HepG2 (cell line): ENCODE measurements around the gene ZCCHC24. TPM values are rescaled to one million over a fixed set of nuclear protein-coding genes. Genes with fewer than 3 reads are reported as not detected.

Experiments
- ATAC-seq: fragments of 200-7000 bp; cut with Tn5 transposase; 3 replicates; pipeline ENCODE4 v1.9.1; 2020; ENCODE audit warnings: mild to moderate bottlenecking, moderate library complexity
- BruUV-seq: library from RNA; stranded (reverse); fragments of 400-500 nt; replicated peaks from 2 replicates; lab custom pipeline; 2021; lab: Mats Ljungman, UMichigan
- CTCF ChIA-PET: fragments of 300-600 bp; formaldehyde crosslinking; extraction: SDS; loops from one replicate; lab custom pipeline; 2021; ENCODE audit warnings: low total read pairs, inconsistent platforms, low intra/inter-chr PET ratio; lab: Yijun Ruan, JAX
- POLR2A ChIA-PET: fragments of 350-600 bp; sonication (Branson Sonifier 250); formaldehyde crosslinking; loops from one replicate; lab custom pipeline; 2020; ENCODE audit warnings: antibody characterized with exemption, inconsistent platforms; lab: Yijun Ruan, JAX
- DNase-seq: peaks from one replicate; pipeline ENCODE4 v3.0.0-alpha.2; 2015; ENCODE audit warnings: low spot score
- FAIRE-seq: peaks from 3 replicates; lab custom pipeline; 2011; peaks lifted over from hg19 to GRCh38; lab: Jason Lieb, UNC
- H2AFZ ChIP-seq: one replicate; pipeline ENCODE4 v1.6.1; 2011; ENCODE audit warnings: low read length, inconsistent platforms
- H3K27ac ChIP-seq: fragments of 300-600 bp; 3 replicates; pipeline ENCODE4 v1.8.0; 2011; ENCODE audit warnings: mixed run types, mild to moderate bottlenecking, mixed read lengths, low read length, inconsistent platforms; ENCODE audit not compliant: insufficient read depth; ENCODE audit errors: extremely low read length
- H3K27me3 ChIP-seq, 2 experiments: fragments of 200-600 bp in 1 of 2; 2 replicates in 1 of 2; 3 replicates in 1 of 2; pipeline versions ENCODE4 v1.6.0 to v1.8.0; 2011; ENCODE audit warnings: low read length in 2 of 2, mild to moderate bottlenecking in 2 of 2, moderate library complexity in 2 of 2, inconsistent platforms in 1 of 2; ENCODE audit not compliant: insufficient read depth in 2 of 2, control insufficient read depth in 1 of 2
- H3K36me3 ChIP-seq, 2 experiments: fragments of 200-600 bp in 1 of 2; replicated peaks in 1 of 2; 2 replicates in 1 of 2; 3 replicates in 1 of 2; pipeline versions ENCODE4 v1.5.1 to v1.8.0; 2011; ENCODE audit warnings: low read length in 2 of 2, inconsistent platforms in 1 of 2; ENCODE audit not compliant: insufficient read depth in 2 of 2, control insufficient read depth in 1 of 2
- H3K4me1 ChIP-seq: 2 replicates; pipeline ENCODE4 v1.5.1; 2012; ENCODE audit warnings: low read length, inconsistent platforms; ENCODE audit not compliant: insufficient read depth
- H3K4me2 ChIP-seq: 2 replicates; pipeline ENCODE4 v1.6.0; 2011; ENCODE audit warnings: low read depth, low read length, inconsistent platforms
- H3K4me3 ChIP-seq, 3 experiments: fragments of 200-600 bp in 1 of 3; sonication (generic), shearing (Covaris generic) in 1 of 3; replicated peaks in 1 of 3; 2 replicates each; pipeline ENCODE4 v1.5.1; 2011 to 2016; ENCODE audit warnings: low read length in 3 of 3, inconsistent platforms in 2 of 3, low read depth in 2 of 3, mild to moderate bottlenecking in 2 of 3, control low read depth in 1 of 3, mixed read lengths in 1 of 3; ENCODE audit not compliant: insufficient read depth in 1 of 3
- H3K79me2 ChIP-seq: one replicate; pipeline ENCODE4 v1.6.1; 2011; ENCODE audit warnings: low read length, inconsistent platforms; ENCODE audit not compliant: insufficient read depth
- H3K9ac ChIP-seq: 2 replicates; pipeline ENCODE4 v1.6.0; 2011; ENCODE audit warnings: mild to moderate bottlenecking, low read depth, low read length, inconsistent platforms; ENCODE audit not compliant: insufficient read depth
- H3K9me3 ChIP-seq: 2 replicates; pipeline ENCODE4 v1.5.1; 2012; ENCODE audit warnings: mild to moderate bottlenecking, low read length
- H4K20me1 ChIP-seq: 2 replicates; pipeline ENCODE4 v1.6.0; 2011; ENCODE audit warnings: inconsistent platforms, mild to moderate bottlenecking, low read length, moderate library complexity; ENCODE audit not compliant: insufficient read depth
- HOXA9 ChIP-seq: sonication (generic); formaldehyde crosslinking; IDR thresholded peaks from 2 replicates; pipeline ENCODE4 v1.8.1; 2022; ENCODE audit warnings: missing genetic modification reagents, mild to moderate bottlenecking, moderate library complexity, borderline replicate concordance
- MAFF ChIP-seq: IDR thresholded peaks from 2 replicates; pipeline ENCODE4 v1.6.1; 2011; ENCODE audit warnings: low read depth, low read length, improper control_type of control experiment
- MAFK ChIP-seq, 2 experiments: IDR thresholded peaks in 1 of 2; conservative IDR thresholded peaks in 1 of 2; 2 replicates each; pipeline ENCODE4 v1.6.1; 2011; ENCODE audit warnings: improper control_type of control experiment in 2 of 2, low read length in 2 of 2
- NR2C2 ChIP-seq: sonication (generic); formaldehyde crosslinking; IDR thresholded peaks from 2 replicates; pipeline ENCODE4 v1.4.0; 2020; ENCODE audit warnings: missing genetic modification reagents, mild to moderate bottlenecking, moderate library complexity, borderline replicate concordance
- SNAPC2 ChIP-seq: sonication (generic); formaldehyde crosslinking; IDR thresholded peaks from 2 replicates; pipeline ENCODE4 v1.8.1; 2022; ENCODE audit warnings: mild to moderate bottlenecking, missing genetic modification reagents
- TP53 ChIP-seq: sonication (generic); formaldehyde crosslinking; conservative IDR thresholded peaks from 2 replicates; pipeline ENCODE4 v1.4.0; 2020; ENCODE audit warnings: missing genetic modification reagents
- XBP1 ChIP-seq: sonication (generic); formaldehyde crosslinking; IDR thresholded peaks from 2 replicates; pipeline ENCODE4 v1.5.0; 2020; ENCODE audit warnings: missing genetic modification reagents
- ZBTB3 ChIP-seq: sonication (generic); formaldehyde crosslinking; IDR thresholded peaks from 2 replicates; pipeline ENCODE4 v1.4.0; 2020; ENCODE audit warnings: low read depth, mild to moderate bottlenecking, moderate library complexity, missing genetic modification reagents, borderline replicate concordance
- ZFY ChIP-seq: sonication (generic); formaldehyde crosslinking; IDR thresholded peaks from 2 replicates; pipeline ENCODE4 v1.4.0; 2020; ENCODE audit warnings: missing genetic modification reagents
- ZMAT3 ChIP-seq: sonication (generic); formaldehyde crosslinking; conservative IDR thresholded peaks from 2 replicates; pipeline ENCODE4 v1.7.0; 2021; ENCODE audit warnings: missing genetic modification reagents
- ZNF232 ChIP-seq: sonication (generic); formaldehyde crosslinking; IDR thresholded peaks from 2 replicates; pipeline ENCODE4 v1.4.0; 2020; ENCODE audit warnings: missing genetic modification reagents, borderline replicate concordance
- ZNF781 ChIP-seq: sonication (generic); formaldehyde crosslinking; IDR thresholded peaks from 2 replicates; pipeline ENCODE4 v1.5.1; 2020; ENCODE audit warnings: borderline replicate concordance, mild to moderate bottlenecking, missing genetic modification reagents; ENCODE audit errors: not compliant biosample characterization
- WGBS: methylation state at CpG from one replicate; pipeline ENCODE4 v1.1.6; 2017; ENCODE audit warnings: low lambda C conversion rate; 5-methylcytosine and 5-hydroxymethylcytosine counted together
- in situ Hi-C: cut with HindIII; loops from 2 replicates; pipeline ENCODE4 v1.10.0; 2017; ENCODE audit warnings: low pct_unique_long_range_greater_than_20kb; ENCODE audit not compliant: extremely low pct_ligation_motif_present
- intact Hi-C: fragments of 100-400 bp; cut with micrococcal nuclease; formaldehyde crosslinking; loops from one replicate; pipeline ENCODE4 v1.10.0; 2022; ENCODE audit not compliant: unreplicated experiment
- polyA plus RNA-seq, 8 experiments: library from polyadenylated mRNA; depleted of rRNA in 3 of 8; stranded (reverse) in 7 of 8; unstranded in 1 of 8; fragments of >200 nt; fragmentation: Illumina TruSeq in 4 of 8; extraction: Trizol in 4 of 8; gene quantifications; 2 replicates each; pipeline versions ENCODE4 v1.2.1 to v1.2.3, GENCODE V29; 2011 to 2016; ENCODE audit warnings: low read depth in 4 of 8, missing spikeins in 1 of 8, mixed read lengths in 1 of 8; ENCODE audit not compliant: insufficient read depth in 1 of 8
- total RNA-seq, 5 experiments: library from RNA; depleted of rRNA; stranded (reverse); fragments of >200 nt; fragmentation: Illumina TruSeq; extraction: Trizol; gene quantifications; 2 replicates each; pipeline ENCODE4 v1.2.3, GENCODE V29; 2016; ENCODE audit warnings: low read depth in 1 of 5
- TF ChIP-seq, protein P1 (sequence below): sonication (generic); formaldehyde crosslinking; conservative IDR thresholded peaks from 2 replicates; pipeline ENCODE4 v1.4.0; 2020; ENCODE audit warnings: missing genetic modification reagents
- TF ChIP-seq, protein P2 (sequence below), 2 experiments: fragments of 450-650 bp in 1 of 2; sonication (generic) in 1 of 2; formaldehyde crosslinking; IDR thresholded peaks; 2 replicates each; pipeline versions ENCODE4 v1.5.0 to v1.8.0; 2020 to 2022; ENCODE audit warnings: mild to moderate bottlenecking in 1 of 2, missing genetic modification reagents in 1 of 2

The ZCCHC24 gene
- total and polyA plus RNA-seq, 2 of the 13 experiments (the other 11 are each of a cell fraction or from before 2014, with no cell fraction given), result 3.1 to 7.9 TPM

DNA sequence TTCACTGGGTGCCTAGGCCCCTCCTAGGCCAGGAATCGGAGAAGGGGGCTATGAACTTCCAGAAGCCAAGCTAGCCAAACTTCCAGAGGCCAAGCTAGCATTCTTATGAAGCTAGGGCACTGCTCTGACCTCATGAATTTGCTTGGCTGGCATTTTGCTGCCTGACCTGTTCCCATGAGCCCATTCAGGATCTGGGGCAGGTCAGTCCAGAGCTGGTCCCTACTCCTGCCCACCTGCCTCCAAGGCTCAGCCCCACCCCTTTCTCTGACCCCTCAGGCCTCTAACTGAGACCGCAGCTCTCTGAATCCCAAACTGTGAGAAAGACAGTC, 99.4 kb downstream of the ZCCHC24 start:
- Histone ChIP-seq H3K9me3 (no peaks in the 10 kb centered on the region), H3K27ac (no peak overlapping the region), H3K79me2 (peaks cover 34% of the 10 kb centered on the region), H3K4me1 (peaks cover 75% of the 10 kb centered on the region), H3K4me2 (no peak overlapping the region), H3K9ac (no peak overlapping the region), H4K20me1 (peaks cover 28% of the 10 kb centered on the region), H2AFZ (no peak overlapping the region), H3K36me3 (peaks cover 17 to 24% of the 10 kb centered on the region in 2 experiments), H3K27me3 (no peaks in the 10 kb centered on the region), H3K4me3 (no peak overlapping the region)
- in situ Hi-C loops (no loop called here), intact Hi-C loops (loop anchor here (10.0 kb wide), 1 partner anchor 51 kb away; no protein-coding TSS in a partner anchor)
- no TSS peak for BruUV-seq
- TF ChIP-seq MAFK (conservative IDR thresholded peaks at IDR 0.05 in 1 of 2, IDR thresholded peaks at IDR 0.05 in 1 of 2; ENCODE audit: low read length in 2 of 2), result peak; percentile 81 to 91
- no peak for TF ChIP-seq ZBTB3 (CRISPR knock-in tag)
- peak; percentile 59 for TF ChIP-seq MAFF
- no peak for TF ChIP-seq ZNF232 (CRISPR knock-in tag)
- POLR2A ChIA-PET, result interaction anchor here (1.0 to 7.8 kb wide), 4 partner anchors 9 to 34 kb away, joined by 3 to 134 read pairs (median 32); no protein-coding TSS in a partner anchor
- 93% methylated on average over 1 of the region's 2 CpGs for WGBS
- FAIRE-seq (no peak), ATAC-seq (no peak), DNase-seq (no peak)
- CTCF ChIA-PET, result no interaction called here

DNA sequence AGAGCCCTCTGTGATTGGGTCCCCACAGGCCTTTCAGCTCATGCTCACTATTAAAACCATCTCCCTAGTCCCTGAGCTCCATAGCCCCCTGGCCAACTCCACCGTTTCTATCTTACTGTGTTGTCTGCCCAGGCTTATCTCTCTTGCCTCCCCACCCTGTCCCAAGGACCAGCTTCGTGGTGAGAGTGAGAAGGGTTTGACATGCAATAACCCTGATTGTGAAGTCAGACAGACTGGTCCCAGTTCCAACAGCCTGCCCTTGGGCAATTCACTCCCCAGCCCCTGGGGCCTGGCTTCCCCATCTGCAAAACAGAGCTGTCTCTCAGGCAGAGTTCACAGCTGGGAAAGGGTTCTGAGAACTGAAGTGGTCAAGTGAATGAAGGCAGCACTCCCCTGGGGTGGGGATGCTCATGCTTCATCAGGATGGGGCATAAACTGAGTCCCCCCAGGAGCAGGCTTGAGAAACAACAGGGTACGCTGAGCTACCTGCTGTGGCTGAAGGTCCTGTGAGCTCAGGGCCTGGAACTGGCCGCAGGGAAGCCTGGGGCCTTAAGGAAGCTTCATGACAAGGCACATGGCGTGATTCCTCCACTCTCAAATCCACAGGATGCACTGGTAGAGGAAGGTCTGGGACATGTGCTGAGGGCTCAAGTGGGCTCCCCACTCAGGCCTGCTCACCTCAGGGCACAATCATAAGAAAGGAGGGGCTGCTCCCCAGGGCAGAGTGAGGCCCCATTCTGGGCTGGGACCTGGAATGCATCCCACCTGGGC, 100.0 kb downstream of the ZCCHC24 start:
- FAIRE-seq, result no peak
- intact Hi-C loops, result loop anchor here (10.0 kb wide), 1 partner anchor 51 kb away; no protein-coding TSS in a partner anchor
- no peak for ATAC-seq
- TF ChIP-seq TP53 (no peak), HOXA9 (CRISPR knock-in tag) (no peak), SNAPC2 (CRISPR knock-in tag) (no peak), ZNF781 (CRISPR knock-in tag) (no peak), ZFY (CRISPR knock-in tag) (0 out of 2 replicates have a peak, but pooled peaks have one; percentile 20), XBP1 (CRISPR knock-in tag) (no peak), NR2C2 (CRISPR knock-in tag) (no peak), ZMAT3 (CRISPR knock-in tag) (no peak)
- TF ChIP-seq, protein P1, sequence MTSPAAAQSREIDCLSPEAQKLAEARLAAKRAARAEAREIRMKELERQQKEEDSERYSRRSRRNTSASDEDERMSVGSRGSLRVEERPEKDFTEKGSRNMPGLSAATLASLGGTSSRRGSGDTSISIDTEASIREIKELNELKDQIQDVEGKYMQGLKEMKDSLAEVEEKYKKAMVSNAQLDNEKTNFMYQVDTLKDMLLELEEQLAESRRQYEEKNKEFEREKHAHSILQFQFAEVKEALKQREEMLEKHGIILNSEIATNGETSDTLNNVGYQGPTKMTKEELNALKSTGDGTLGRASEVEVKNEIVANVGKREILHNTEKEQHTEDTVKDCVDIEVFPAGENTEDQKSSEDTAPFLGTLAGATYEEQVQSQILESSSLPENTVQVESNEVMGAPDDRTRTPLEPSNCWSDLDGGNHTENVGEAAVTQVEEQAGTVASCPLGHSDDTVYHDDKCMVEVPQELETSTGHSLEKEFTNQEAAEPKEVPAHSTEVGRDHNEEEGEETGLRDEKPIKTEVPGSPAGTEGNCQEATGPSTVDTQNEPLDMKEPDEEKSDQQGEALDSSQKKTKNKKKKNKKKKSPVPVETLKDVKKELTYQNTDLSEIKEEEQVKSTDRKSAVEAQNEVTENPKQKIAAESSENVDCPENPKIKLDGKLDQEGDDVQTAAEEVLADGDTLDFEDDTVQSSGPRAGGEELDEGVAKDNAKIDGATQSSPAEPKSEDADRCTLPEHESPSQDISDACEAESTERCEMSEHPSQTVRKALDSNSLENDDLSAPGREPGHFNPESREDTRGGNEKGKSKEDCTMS, result no peak
- TF ChIP-seq, protein P2, sequence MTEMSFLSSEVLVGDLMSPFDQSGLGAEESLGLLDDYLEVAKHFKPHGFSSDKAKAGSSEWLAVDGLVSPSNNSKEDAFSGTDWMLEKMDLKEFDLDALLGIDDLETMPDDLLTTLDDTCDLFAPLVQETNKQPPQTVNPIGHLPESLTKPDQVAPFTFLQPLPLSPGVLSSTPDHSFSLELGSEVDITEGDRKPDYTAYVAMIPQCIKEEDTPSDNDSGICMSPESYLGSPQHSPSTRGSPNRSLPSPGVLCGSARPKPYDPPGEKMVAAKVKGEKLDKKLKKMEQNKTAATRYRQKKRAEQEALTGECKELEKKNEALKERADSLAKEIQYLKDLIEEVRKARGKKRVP (CRISPR knock-in tag; IDR thresholded peaks at IDR 0.05), result peak in 1 of 2 experiments; percentile 64; a peak in 2 of 4 replicates

More for the DNA sequence above, 100.0 kb downstream of the ZCCHC24 start:
- H3K9me3 ChIP-seq, result no peaks in the 10 kb centered on the region
- H3K9ac ChIP-seq, result no peak overlapping the region; the same call in 1 of the 2 replicates
- H2AFZ ChIP-seq, result no peak overlapping the region
- in situ Hi-C loops, result no loop called here
- no peak overlapping the region for H3K4me3 ChIP-seq
- H3K79me2 ChIP-seq, result peaks cover 31% of the 10 kb centered on the region
- POLR2A ChIA-PET, result interaction anchor here (0.9 to 7.8 kb wide), 4 partner anchors 9 to 34 kb away, joined by 5 to 134 read pairs (median 32); no protein-coding TSS in a partner anchor
- peaks cover 12 to 18% of the 10 kb centered on the region in 2 experiments for H3K36me3 ChIP-seq
- no peaks in the 10 kb centered on the region for H3K27me3 ChIP-seq
- no peak overlapping the region for H3K27ac ChIP-seq
- H3K4me2 ChIP-seq, result no peak overlapping the region
- 24% methylated on average over 2 of the region's 5 CpGs for WGBS
- peaks cover 75% of the 10 kb centered on the region for H3K4me1 ChIP-seq
- BruUV-seq, result no TSS peak
- CTCF ChIA-PET, result no interaction called here
- DNase-seq, result no peak
- peaks cover 25% of the 10 kb centered on the region for H4K20me1 ChIP-seq
